ENCODE results near the gene USP1. TPM values are rescaled to one million over a fixed set of nuclear protein-coding genes. Genes with fewer than 3 reads are reported as not detected.

The USP1 gene
- total and polyA plus RNA-seq, 2 donors (not counting 3 experiments of a cell fraction or from before 2014, with no cell fraction given) = 7.0 to 38.4 TPM

GRCh38 chr1:62436039-62436465 is 797 bp upstream of the USP1 start:
- peak overlapping the region; percentile 89 for H3K27ac ChIP-seq (ENCODE audit: insufficient read depth, low read depth, low read length)
- no peak for DNase-seq (ENCODE audit: low read depth, low spot score)
- intact Hi-C loops (cut with micrococcal nuclease) = loop anchor here (1.0 to 5.0 kb wide), 4 partner anchors 253 to 686 kb away; no protein-coding TSS in a partner anchor
- peak overlapping the region; percentile 77 for H2AFZ ChIP-seq (ENCODE audit: low read depth, low read length)
- no TSS peak for BruUV-seq (replicated peaks)
- CTCF ChIA-PET = interaction anchor here (0.6 to 1.1 kb wide), 3 partner anchors 260 to 311 kb away, joined by 3 to 5 read pairs (median 4); no protein-coding TSS in a partner anchor
- H3K36me3 ChIP-seq (ENCODE audit: control insufficient read depth in 2 of 2, extremely low read depth in 1 of 2, insufficient read depth in 2 of 2, low read length in 2 of 2) = no peaks in the 10 kb centered on the region
- H3K9me3 ChIP-seq (replicated peaks; ENCODE audit: control insufficient read depth, insufficient read depth, low read length) = no peaks in the 10 kb centered on the region
- no peaks in the 10 kb centered on the region for H4K20me1 ChIP-seq (replicated peaks; ENCODE audit: control insufficient read depth, extremely low read depth, insufficient read depth, low read length)
- peak overlapping the region; percentile 27 to 95 (median 78) for H3K4me3 ChIP-seq (replicated peaks in 1 of 3; ENCODE audit: insufficient read depth in 1 of 3, low read depth in 1 of 3, low read length in 3 of 3)
- no peak for TF ChIP-seq GATA2 (IDR thresholded peaks at IDR 0.05; ENCODE audit: insufficient read depth, insufficient read length, low read depth, low read length)
- TF ChIP-seq POLR2A (IDR thresholded peaks at IDR 0.05; ENCODE audit: low read depth, low read length) = peak; percentile 98
- TF ChIP-seq POLR2AphosphoS5 (IDR thresholded peaks at IDR 0.05; ENCODE audit: insufficient read depth, low read depth, low read length) = peak; percentile 96
- peaks cover 13% of the 10 kb centered on the region for H3K4me1 ChIP-seq (ENCODE audit: control insufficient read depth, extremely low read depth, insufficient read depth, low read length)
- peaks cover 0 to 3% of the 10 kb centered on the region in 2 experiments for H3K27me3 ChIP-seq (ENCODE audit: control insufficient read depth in 2 of 2, insufficient read depth in 2 of 2, low read length in 2 of 2)
- POLR2A ChIA-PET = interaction anchor here (0.6 kb wide), 1 partner anchor 347 kb away, joined by 5 read pairs; no protein-coding TSS in a partner anchor
- H3K79me2 ChIP-seq (ENCODE audit: control insufficient read depth, insufficient read depth, low read length) = peaks cover 41% of the 10 kb centered on the region
- H3K9me1 ChIP-seq (replicated peaks; ENCODE audit: control insufficient read depth, extremely low read depth, insufficient read depth, low read length) = no peaks in the 10 kb centered on the region
- peak overlapping the region; percentile 54 for H3K4me2 ChIP-seq (ENCODE audit: insufficient read depth, low read length)
- H3K9ac ChIP-seq (replicated peaks; ENCODE audit: extremely low read depth, insufficient read depth, low read length) = peak overlapping the region; percentile 96
- dilution Hi-C loops (cut with MboI; ENCODE audit: extremely low pct_ligation_motif_present, low sequenced_read_pairs) = no loop called here
- no peak for FAIRE-seq

- CTCF ChIA-PET = interaction anchor here (1.0 to 2.0 kb wide), 2 partner anchors 13 to 310 kb away, joined by 3 to 9 read pairs; no protein-coding TSS in a partner anchor
- Histone ChIP-seq H3K4me1 (ENCODE audit: control insufficient read depth, extremely low read depth, insufficient read depth, low read length) (peaks cover 13% of the 10 kb centered on the region), H3K27me3 (ENCODE audit: control insufficient read depth in 2 of 2, insufficient read depth in 2 of 2, low read length in 2 of 2) (no peaks in the 10 kb centered on the region), H3K9me1 (replicated peaks; ENCODE audit: control insufficient read depth, extremely low read depth, insufficient read depth, low read length) (no peaks in the 10 kb centered on the region), H2AFZ (ENCODE audit: low read depth, low read length) (peak overlapping the region; percentile 86), H3K4me2 (ENCODE audit: insufficient read depth, low read length) (peak overlapping the region; percentile 96), H3K27ac (ENCODE audit: insufficient read depth, low read depth, low read length) (peak overlapping the region; percentile 89), H3K9ac (replicated peaks; ENCODE audit: extremely low read depth, insufficient read depth, low read length) (peak overlapping the region; percentile 96), H4K20me1 (replicated peaks; ENCODE audit: control insufficient read depth, extremely low read depth, insufficient read depth, low read length) (no peaks in the 10 kb centered on the region), H3K79me2 (ENCODE audit: control insufficient read depth, insufficient read depth, low read length) (peaks cover 50% of the 10 kb centered on the region), H3K36me3 (ENCODE audit: control insufficient read depth in 2 of 2, extremely low read depth in 1 of 2, insufficient read depth in 2 of 2, low read length in 2 of 2) (no peaks in the 10 kb centered on the region), H3K9me3 (replicated peaks; ENCODE audit: control insufficient read depth, insufficient read depth, low read length) (no peaks in the 10 kb centered on the region), H3K4me3 (replicated peaks in 1 of 3; ENCODE audit: insufficient read depth in 1 of 3, low read depth in 1 of 3, low read length in 3 of 3) (peak overlapping the region; percentile 73 to 95 (median 75))
- BruUV-seq (replicated peaks) = no TSS peak
- TF ChIP-seq CTCF (IDR thresholded peaks at IDR 0.05; ENCODE audit: extremely low read depth in 1 of 2, insufficient read depth in 1 of 2, low read depth in 1 of 2, low read length in 2 of 2) (no peak), MAX (IDR thresholded peaks at IDR 0.05; ENCODE audit: insufficient read depth, insufficient read length) (no peak), EZH2 (IDR thresholded peaks at IDR 0.05; ENCODE audit: borderline replicate concordance, low read depth, low read length, severe bottlenecking) (no peak), POLR2AphosphoS5 (IDR thresholded peaks at IDR 0.05; ENCODE audit: insufficient read depth, low read depth, low read length) (no peak), FOS (IDR thresholded peaks at IDR 0.05; ENCODE audit: borderline replicate concordance, insufficient read depth, low read length) (no peak), JUN (IDR thresholded peaks at IDR 0.05; ENCODE audit: borderline replicate concordance, insufficient read depth, insufficient read length, low read depth) (no peak), POLR2A (IDR thresholded peaks at IDR 0.05; ENCODE audit: low read depth, low read length) (no peak), MYC (IDR thresholded peaks at IDR 0.05; ENCODE audit: low read depth, low read length) (no peak), GATA2 (IDR thresholded peaks at IDR 0.05; ENCODE audit: insufficient read depth, insufficient read length, low read depth, low read length) (no peak)
- dilution Hi-C loops (cut with MboI; ENCODE audit: extremely low pct_ligation_motif_present, low sequenced_read_pairs) = no loop called here
- FAIRE-seq (no peak), DNase-seq (ENCODE audit: low read depth, low spot score) (no peak)
- intact Hi-C loops (cut with micrococcal nuclease) = loop anchor here (5.0 kb wide), 2 partner anchors 310 to 685 kb away; no protein-coding TSS in a partner anchor
- POLR2A ChIA-PET = no interaction called here
Observed at GRCh38 chr1:62437273-62437940, 558 bp downstream of the USP1 start.
